ENCODE data around the gene SRGAP1. TPM values are rescaled to one million over a fixed set of nuclear protein-coding genes. Genes with fewer than 3 reads are reported as not detected.

The SRGAP1 gene
- total RNA-seq, 1 donor: 26.1 TPM

DNA sequence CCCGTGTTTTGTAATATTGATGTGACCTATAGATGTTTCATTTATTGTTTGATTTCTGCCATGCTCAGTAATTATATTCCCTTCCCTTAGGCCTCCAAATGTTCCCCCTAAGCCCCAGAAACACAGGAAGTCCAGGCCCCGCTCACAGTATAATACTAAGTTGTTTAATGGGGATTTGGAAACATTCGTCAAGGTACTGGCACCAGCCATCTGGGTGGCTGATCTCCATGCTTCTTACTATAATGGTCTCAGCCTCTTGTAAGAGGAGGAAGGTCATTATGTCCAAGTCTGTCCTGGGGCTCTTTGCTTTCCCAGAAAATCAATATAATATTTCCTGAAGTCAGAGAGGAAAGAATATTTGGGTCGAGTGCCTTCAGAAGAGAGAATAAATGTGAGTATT is 246.7 kb downstream of the SRGAP1 start:
- H2AFZ ChIP-seq (ENCODE audit: low read length): no peak overlapping the region
- no peak for TF ChIP-seq CTCF (IDR thresholded peaks at IDR 0.05; ENCODE audit: extremely low read depth, low read depth, low read length)
- no peak for DNase-seq (ENCODE audit: insufficient read length, low spot score, missing footprints)
- H3K4me2 ChIP-seq (ENCODE audit: insufficient read depth, low read length): no peak overlapping the region
- peaks cover 22% of the 10 kb centered on the region for H3K4me1 ChIP-seq (ENCODE audit: insufficient read depth, low read length)
- H3K36me3 ChIP-seq (ENCODE audit: insufficient read depth, low read length): peaks cover 14% of the 10 kb centered on the region
- H4K20me1 ChIP-seq (ENCODE audit: insufficient read depth, low read length): no peaks in the 10 kb centered on the region
- no peaks in the 10 kb centered on the region for H3K27me3 ChIP-seq (ENCODE audit: insufficient read depth, low read length)
- H3K4me3 ChIP-seq (ENCODE audit: insufficient read depth, low read length): no peak overlapping the region
- H3K27ac ChIP-seq (ENCODE audit: low read depth, low read length): no peak overlapping the region
- H3K9me3 ChIP-seq (ENCODE audit: low read depth, low read length): no peaks in the 10 kb centered on the region
- H3K79me2 ChIP-seq (ENCODE audit: insufficient read depth, low read length): no peaks in the 10 kb centered on the region

- Histone ChIP-seq H2AFZ (ENCODE audit: low read length) (no peak overlapping the region), H3K27ac (ENCODE audit: low read depth, low read length) (no peak overlapping the region), H3K79me2 (ENCODE audit: insufficient read depth, low read length) (no peaks in the 10 kb centered on the region), H3K4me1 (ENCODE audit: insufficient read depth, low read length) (peaks cover 32% of the 10 kb centered on the region), H3K36me3 (ENCODE audit: insufficient read depth, low read length) (peaks cover 17% of the 10 kb centered on the region), H3K4me3 (ENCODE audit: insufficient read depth, low read length) (no peak overlapping the region), H3K9me3 (ENCODE audit: low read depth, low read length) (no peaks in the 10 kb centered on the region), H3K27me3 (ENCODE audit: insufficient read depth, low read length) (no peaks in the 10 kb centered on the region), H3K4me2 (ENCODE audit: insufficient read depth, low read length) (no peak overlapping the region), H4K20me1 (ENCODE audit: insufficient read depth, low read length) (no peaks in the 10 kb centered on the region)
- no peak for TF ChIP-seq CTCF (IDR thresholded peaks at IDR 0.05; ENCODE audit: extremely low read depth, low read depth, low read length)
- no peak for DNase-seq (ENCODE audit: insufficient read length, low spot score, missing footprints)
Measured at GRCh38 chr12:64092507-64093196, 248.2 kb downstream of the SRGAP1 start.

DNA sequence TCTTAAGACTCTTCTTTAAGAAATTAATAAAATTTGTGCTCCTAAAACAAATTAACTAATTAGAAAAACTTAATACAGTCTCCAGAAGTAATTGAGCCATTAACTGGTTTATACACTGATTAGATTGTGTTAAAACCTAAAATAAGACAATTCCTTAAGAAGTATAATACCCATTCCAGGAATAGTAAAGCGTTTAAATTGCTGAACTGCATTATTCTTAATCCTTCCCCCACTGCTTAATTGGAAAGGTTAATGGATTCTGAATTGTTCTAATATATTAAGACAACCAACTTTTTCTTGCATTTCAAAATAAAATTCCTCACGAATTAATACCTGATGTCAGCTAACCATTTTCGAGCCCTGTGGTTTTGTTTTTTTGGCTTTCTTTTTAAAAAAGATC is 249.2 kb downstream of the SRGAP1 start:
- H2AFZ ChIP-seq (ENCODE audit: low read length): no peak overlapping the region
- DNase-seq (ENCODE audit: insufficient read length, low spot score, missing footprints): no peak
- H3K36me3 ChIP-seq (ENCODE audit: insufficient read depth, low read length): peaks cover 21% of the 10 kb centered on the region
- H3K4me1 ChIP-seq (ENCODE audit: insufficient read depth, low read length): peaks cover 26% of the 10 kb centered on the region
- no peak for TF ChIP-seq CTCF (IDR thresholded peaks at IDR 0.05; ENCODE audit: extremely low read depth, low read depth, low read length)
- no peak overlapping the region for H3K4me3 ChIP-seq (ENCODE audit: insufficient read depth, low read length)
- H3K27me3 ChIP-seq (ENCODE audit: insufficient read depth, low read length): no peaks in the 10 kb centered on the region
- H3K79me2 ChIP-seq (ENCODE audit: insufficient read depth, low read length): no peaks in the 10 kb centered on the region
- no peak overlapping the region for H3K27ac ChIP-seq (ENCODE audit: low read depth, low read length)
- H3K4me2 ChIP-seq (ENCODE audit: insufficient read depth, low read length): no peak overlapping the region
- H3K9me3 ChIP-seq (ENCODE audit: low read depth, low read length): no peaks in the 10 kb centered on the region
- H4K20me1 ChIP-seq (ENCODE audit: insufficient read depth, low read length): no peaks in the 10 kb centered on the region

DNA sequence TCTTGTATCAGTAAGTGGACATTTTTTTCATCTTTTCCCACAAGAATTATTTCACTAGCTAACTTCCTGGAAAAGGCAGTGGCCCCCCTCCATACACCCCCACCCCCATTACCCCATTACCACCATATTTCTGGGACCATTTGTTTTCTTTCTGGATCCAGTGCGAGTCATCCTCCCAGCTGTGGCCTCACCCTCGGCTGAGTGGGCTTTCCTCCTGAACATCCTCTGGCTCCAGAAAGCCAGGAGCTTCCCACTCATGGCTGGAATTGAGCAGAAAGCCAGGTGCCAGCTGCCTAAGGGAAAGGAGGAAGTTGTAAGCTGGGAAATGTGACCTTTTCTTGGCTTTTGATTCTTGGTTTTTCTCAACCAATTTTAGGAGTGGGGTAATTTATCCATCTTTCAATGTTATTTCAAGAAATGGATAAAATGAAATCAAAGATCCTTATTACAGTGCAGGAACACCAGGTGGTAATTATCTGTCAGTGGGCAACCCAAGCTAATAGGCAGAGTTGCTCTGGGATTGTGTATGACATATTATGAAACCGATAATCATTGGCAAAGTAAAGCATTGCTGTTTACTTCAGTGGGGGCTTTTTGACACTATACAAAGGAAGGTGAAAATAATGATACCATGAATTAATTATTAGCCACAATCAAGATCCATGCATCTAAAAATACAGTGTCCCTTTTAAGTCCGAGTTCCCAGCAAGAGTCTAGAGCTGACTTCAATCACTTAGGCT is 253.0 kb downstream of the SRGAP1 start:
- no peak for TF ChIP-seq CTCF (IDR thresholded peaks at IDR 0.05; ENCODE audit: extremely low read depth, low read depth, low read length)
- DNase-seq (ENCODE audit: insufficient read length, low spot score, missing footprints): no peak
- H3K79me2 ChIP-seq (ENCODE audit: insufficient read depth, low read length): no peaks in the 10 kb centered on the region
- no peaks in the 10 kb centered on the region for H3K27me3 ChIP-seq (ENCODE audit: insufficient read depth, low read length)
- peaks cover 52% of the 10 kb centered on the region for H3K4me1 ChIP-seq (ENCODE audit: insufficient read depth, low read length)
- H4K20me1 ChIP-seq (ENCODE audit: insufficient read depth, low read length): peaks cover 3% of the 10 kb centered on the region
- H3K9me3 ChIP-seq (ENCODE audit: low read depth, low read length): no peaks in the 10 kb centered on the region
- H3K36me3 ChIP-seq (ENCODE audit: insufficient read depth, low read length): peaks cover 18% of the 10 kb centered on the region
- H2AFZ ChIP-seq (ENCODE audit: low read length): no peak overlapping the region
- no peak overlapping the region for H3K4me2 ChIP-seq (ENCODE audit: insufficient read depth, low read length)
- no peak overlapping the region for H3K27ac ChIP-seq (ENCODE audit: low read depth, low read length)
- no peak overlapping the region for H3K4me3 ChIP-seq (ENCODE audit: insufficient read depth, low read length)
